Sigmoid colon (tissue), 4 donors: Measurements from ENCODE around the gene PRKAA1.

Experiments used
- EP300 ChIP-seq, 4 donors: sonication (generic); formaldehyde crosslinking; IDR thresholded peaks; one replicate each; pipeline ENCODE4 v1.6.1; 2017; ENCODE audit warnings: antibody characterized with exemption in 4 of 4
- POLR2A ChIP-seq, 2 donors: fragments of 450-650 bp; IDR thresholded peaks; one replicate each; pipeline ENCODE4 v1.6.1; 2016; ENCODE audit warnings: antibody characterized with exemption in 2 of 2, mild to moderate bottlenecking in 2 of 2, moderate library complexity in 2 of 2
- TF ChIP-seq, protein P1 (sequence below), 4 experiments: fragments of 450-650 bp in 3 of 4; fragments of 200-600 bp in 1 of 4; IDR thresholded peaks; one replicate each; pipeline ENCODE4 v1.5.1; 2016 to 2019; ENCODE audit warnings: antibody characterized with exemption in 4 of 4, mild to moderate bottlenecking in 3 of 4, moderate library complexity in 2 of 4

DNA sequence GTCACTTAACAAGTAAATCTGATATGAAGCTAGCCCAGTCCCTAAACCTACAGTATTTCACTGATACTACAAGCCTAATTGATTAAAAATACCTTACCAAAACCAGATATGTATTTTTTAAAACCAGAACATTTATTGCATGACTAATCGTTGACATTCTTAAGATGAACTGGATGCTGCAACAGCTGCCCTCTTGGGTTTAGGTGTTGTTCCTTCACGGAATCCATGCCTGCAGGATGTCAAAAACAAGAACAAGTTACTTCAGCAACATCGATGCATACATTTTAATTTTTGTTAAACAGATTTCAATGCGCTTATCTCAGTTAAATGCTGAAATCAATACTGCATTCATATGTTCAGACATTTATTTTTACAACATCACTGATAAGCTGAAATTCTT is 34.2 kb upstream of the PRKAA1 start:
- no peak for TF ChIP-seq POLR2A (IDR thresholded peaks at IDR 0.05)
- TF ChIP-seq, protein P1, sequence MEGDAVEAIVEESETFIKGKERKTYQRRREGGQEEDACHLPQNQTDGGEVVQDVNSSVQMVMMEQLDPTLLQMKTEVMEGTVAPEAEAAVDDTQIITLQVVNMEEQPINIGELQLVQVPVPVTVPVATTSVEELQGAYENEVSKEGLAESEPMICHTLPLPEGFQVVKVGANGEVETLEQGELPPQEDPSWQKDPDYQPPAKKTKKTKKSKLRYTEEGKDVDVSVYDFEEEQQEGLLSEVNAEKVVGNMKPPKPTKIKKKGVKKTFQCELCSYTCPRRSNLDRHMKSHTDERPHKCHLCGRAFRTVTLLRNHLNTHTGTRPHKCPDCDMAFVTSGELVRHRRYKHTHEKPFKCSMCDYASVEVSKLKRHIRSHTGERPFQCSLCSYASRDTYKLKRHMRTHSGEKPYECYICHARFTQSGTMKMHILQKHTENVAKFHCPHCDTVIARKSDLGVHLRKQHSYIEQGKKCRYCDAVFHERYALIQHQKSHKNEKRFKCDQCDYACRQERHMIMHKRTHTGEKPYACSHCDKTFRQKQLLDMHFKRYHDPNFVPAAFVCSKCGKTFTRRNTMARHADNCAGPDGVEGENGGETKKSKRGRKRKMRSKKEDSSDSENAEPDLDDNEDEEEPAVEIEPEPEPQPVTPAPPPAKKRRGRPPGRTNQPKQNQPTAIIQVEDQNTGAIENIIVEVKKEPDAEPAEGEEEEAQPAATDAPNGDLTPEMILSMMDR (IDR thresholded peaks at IDR 0.05), result no peak
- no peak for TF ChIP-seq EP300 (IDR thresholded peaks at IDR 0.05)
